Stimulated activated CD8-positive, alpha-beta memory T cell treated with anti-CD3 and anti-CD28 coated beads, Interleukin-7, amount 100 ng/mL, for 24 hours (primary cell): ENCODE results near the gene ILK.

ENCODE experiments used
- DNase-seq: peaks from one replicate; pipeline ENCODE4 v3.0.0-alpha.2; 2020; ENCODE audit warnings: low read depth

ILK gene

DNA sequence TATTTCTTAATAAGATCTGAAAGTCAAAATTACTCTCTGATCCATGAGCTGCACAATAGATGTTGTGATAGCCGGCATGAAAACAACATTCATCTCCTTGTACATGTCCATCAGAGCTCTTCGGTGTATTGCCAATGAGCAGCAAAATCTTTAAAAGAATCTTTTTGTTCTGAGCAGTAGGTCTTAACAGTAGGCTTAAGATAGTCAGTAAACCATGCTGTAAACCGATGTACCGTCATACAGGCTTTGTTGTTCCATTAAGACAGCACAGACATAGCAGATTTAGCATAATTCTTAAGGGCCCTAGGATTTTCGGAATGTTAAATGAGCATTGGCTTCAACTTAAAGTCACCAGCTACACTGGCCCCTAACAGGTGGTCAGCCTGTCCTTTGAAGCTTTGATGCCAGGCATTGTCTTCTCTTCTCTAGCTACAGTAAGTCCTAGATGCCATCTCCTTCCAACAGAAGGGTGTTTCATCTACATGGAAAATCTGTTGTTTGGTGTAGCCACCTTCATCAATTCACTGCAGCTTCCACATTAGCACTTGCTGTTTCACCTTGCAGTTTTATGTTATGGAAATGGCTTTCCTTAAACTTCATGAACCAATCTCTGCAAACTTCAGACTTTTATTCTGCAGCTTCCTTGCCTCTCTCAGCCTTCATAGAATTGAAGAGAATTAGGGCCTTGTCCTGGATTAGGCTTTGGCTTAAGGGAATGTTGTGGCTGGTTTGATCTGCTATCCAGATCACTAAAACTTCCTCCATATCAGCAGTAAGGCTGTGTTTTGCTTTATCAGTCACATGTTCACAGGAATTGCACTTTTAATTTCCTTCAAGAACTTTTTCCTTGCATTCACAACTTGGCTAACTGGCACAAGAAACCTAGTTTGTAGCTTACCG is 28.5 kb upstream of the ILK start:
- DNase-seq, result no peak

DNA sequence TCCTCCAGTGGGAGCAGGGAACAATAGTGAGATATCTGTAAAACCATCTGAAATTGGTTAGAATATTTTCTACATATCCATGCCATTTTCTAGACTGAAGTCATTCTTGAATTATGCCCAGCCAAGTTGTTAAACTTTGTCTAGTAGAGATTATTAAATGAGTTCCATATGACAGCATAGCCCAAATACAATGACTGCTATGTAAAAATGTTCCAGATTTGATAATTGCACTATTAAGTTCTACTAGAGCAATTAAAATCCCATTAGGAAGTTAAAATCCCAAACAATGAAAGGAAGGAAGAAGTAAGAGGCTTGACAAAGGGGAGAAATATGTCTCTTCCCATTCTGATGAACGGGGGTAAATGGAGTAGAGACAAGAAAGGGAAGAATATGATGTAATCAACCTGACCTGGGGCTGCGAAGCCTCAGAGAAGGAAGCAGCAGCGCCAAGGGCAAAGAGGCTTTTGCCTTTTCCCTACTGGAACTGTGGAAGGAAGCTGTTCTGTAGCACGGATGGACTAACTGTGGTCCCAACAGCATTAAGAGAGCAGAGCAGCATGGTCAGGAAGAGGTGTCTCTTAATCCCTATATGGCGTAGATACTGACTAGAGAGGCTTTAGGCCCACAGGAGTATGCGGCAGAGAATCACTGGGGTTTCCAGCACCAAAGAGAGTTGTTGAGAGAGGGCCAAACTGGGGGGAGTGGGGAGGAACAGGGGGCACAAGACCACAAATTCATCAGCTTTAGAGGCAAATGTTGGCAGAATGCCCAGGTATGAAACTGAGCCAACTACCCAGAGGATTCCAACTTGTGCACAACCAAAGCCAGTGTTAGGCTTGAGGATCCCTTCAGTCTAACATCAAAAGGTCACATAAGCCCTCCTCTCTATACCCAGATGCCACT is 26.9 kb upstream of the ILK start:
- no peak for DNase-seq

DNA sequence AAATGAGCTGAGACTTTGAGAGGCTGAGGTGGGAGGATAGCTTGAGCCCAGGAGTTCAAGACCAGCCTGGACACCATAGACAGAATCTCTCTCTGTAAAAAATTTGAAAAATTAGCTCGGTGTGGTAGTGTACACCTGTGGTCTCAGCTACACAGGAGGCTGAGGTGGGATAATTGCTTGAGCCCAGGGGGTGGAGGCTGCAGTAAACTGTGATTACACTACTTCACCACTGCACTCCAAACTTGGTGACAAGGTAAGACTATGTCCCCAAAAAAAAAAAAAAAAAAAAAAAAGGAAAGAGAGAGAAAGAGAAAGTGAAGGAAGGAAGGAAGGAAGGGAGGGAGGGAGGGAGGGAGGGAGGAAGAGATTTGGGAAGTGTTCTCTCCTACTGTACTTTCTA is 25.4 kb upstream of the ILK start:
- no peak for DNase-seq

DNA sequence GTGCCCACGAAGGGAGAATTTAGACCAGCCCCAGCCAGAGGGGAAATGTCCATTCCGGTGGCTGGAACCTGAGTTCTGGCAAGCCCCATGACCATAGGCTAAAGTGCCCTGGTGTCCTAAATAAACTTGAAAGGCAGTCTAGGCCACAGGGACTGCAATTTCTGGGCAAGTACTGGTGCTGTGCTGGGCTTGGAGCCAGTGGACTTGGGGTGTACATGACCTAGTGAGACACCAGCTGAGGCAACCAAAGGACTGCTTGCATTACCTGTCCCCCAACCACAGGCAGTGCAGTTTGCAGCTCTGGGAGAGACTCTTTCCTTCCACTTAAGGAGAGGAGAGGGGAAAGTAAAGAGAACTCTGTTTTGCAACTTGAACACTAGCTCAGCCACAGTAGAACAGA is 23.9 kb upstream of the ILK start:
- DNase-seq, result no peak

GRCh38 chr11:6583584-6583983 is 20.0 kb upstream of the ILK start:
- DNase-seq, result no peak

DNA sequence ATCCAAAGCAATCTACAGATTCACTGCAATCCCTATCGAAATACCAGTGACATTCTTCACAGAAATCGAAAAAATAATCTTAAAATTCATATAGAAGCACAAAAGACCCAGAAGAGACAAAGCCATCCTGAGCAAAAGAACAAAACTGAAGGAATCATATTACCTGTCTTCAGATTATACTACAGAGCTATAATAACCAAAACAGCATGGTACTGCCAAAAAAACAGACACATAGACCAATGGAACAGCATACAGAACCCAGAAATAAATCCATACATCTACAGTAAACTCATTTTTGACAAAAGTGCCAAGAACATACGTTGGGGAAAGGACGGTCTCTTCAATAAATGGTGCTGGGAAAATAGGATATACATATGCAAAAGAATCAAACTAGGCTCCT is 19.0 kb upstream of the ILK start:
- DNase-seq, result no peak

GRCh38 chr11:6586434-6587359 is 16.9 kb upstream of the ILK start:
- DNase-seq, result no peak

- no peak for DNase-seq
These were observed 16.1 kb upstream of the ILK start for GRCh38 chr11:6587360-6587953.

DNA sequence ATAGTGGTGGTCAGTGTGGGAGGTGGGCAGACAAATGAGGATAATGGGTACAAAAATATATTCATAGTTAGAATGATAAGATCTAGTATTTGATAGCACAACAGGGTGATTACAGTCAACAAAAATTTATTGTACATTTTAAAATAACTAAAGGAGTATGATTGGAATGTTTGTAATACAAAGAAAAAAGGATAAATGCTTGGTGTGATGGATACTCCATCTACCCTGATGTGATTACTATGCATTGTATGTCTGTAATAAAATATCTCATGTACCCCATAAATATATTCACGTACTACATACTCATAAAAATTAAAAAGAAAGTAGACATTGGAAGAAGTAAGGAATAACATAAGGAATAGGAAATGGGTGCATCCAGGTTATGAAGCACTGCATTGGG is 15.6 kb upstream of the ILK start:
- no peak for DNase-seq

DNA sequence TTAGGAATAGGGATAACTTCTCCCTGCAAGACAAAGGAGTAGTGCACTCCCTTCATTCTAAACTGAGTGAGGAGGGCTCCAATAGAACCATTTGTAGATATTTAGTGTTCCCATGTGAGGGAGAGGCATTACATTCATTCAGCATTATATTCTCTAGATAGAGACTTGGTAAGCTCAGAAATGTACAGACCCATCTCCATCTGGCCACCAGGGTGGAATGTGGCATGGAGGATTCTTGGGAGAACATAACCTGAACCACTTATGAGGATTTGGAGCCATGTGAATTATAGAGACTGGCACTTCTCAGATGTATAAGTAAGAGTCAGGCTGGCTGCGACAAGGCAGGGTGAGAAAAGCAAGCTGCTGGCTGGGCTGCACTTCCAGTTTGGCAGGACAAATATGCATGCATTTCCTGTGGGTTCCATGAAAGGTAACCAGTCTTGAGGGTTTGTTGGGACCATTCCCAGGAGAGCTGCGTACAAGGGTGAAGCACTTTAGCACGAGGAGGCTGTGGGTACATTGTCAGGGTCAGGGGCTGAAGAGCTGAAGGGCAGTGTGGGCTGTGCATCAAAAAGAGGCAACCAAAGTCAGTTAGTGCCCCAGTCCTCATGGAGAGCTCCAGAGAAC is 9.3 kb upstream of the ILK start:
- no peak for DNase-seq

DNA sequence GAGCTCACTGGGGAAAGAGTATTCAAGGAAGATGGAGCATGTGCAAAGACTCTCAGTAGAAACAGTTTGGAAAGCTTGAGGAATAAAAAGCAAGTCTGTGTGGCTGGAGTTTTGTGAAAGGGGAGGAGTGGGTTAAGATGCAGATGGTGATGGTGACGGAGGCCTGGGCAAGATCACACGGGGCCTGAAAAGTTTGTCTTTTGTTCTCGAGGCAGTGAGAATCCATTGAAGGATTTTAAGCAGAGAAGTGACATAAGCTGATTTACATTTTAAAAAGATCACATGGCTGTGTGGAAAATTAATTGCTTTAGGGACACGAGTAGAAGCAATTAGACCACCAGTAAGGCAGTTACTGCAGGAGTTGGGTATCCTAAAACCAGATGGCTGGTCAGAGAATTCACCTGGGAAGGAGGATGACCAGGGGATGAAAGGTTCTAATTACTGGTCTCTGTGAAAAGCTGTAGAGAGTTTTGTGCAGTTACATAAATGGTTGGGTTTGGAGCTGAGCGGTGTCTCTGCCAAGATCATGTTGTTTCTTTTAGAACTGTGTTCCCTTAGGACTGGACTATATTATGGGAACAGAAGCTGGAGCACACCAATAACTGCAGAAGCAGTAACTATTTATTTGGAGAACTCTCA is 7.2 kb upstream of the ILK start:
- no peak for DNase-seq

DNA sequence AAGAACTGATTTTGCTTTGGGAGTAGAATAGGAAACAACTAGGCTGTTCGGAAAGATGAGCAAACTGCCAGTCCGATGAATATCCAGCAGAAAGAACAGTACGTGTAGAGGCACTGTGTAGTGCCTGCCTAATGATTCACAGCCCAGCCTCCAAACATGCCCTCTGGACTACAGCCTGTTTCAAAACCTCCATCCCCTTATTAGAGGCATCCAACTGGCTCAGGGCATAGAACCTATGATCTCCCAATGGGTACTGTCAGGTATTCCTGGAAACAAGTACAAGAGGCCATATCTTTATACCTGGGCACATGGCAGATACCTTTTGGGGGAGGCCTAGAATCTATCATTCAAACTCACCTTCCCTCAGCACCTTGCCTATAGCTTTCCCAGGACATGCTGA is 5.0 kb upstream of the ILK start:
- no peak for DNase-seq

GRCh38 chr11:6599449-6599848 is 4.1 kb upstream of the ILK start:
- DNase-seq, result no peak

GRCh38 chr11:6599881-6600390 is 3.6 kb upstream of the ILK start:
- no peak for DNase-seq

DNA sequence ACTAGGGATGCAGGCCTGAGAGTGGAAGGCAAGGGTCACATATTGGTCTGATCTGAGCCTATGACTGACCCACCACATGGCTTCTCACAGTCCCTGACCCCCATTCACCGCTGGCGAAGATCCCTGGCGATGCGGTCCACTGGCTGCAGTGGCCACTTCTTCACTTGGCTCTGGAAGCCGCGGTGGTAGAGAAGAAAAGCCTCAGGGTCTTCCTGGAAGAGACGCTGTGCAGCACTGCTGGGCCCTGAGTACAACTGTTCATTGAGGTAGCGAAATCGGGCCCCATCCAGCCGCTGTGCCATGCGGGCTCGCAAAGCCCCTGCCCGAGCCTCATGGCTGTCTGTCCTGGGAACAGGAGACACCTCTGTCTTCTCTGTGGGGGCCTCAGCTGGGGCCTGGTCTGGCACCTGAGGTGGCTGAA is 2.5 kb upstream of the ILK start:
- no peak for DNase-seq

- DNase-seq, result no peak
These were observed 1.3 kb upstream of the ILK start for GRCh38 chr11:6602096-6602940.

GRCh38 chr11:6604081-6604626 is 580 bp downstream of the ILK start:
- DNase-seq, result no peak

GRCh38 chr11:6604790-6605189 is 1.2 kb downstream of the ILK start:
- no peak for DNase-seq
